Activated CD4-positive, alpha-beta memory T cell treated with anti-CD3 and anti-CD28 coated beads, Interleukin-2, amount 10 ng/mL, durations not matched to agents 7 days and 5 days (primary cell): ENCODE measurements around the gene UXT. TPM values are rescaled to one million over a fixed set of nuclear protein-coding genes. Genes with fewer than 3 reads are reported as not detected.

ENCODE experiments used
- CTCF ChIA-PET: fragments of 350-600 bp; sonication (Branson Sonifier 250); formaldehyde crosslinking; loops from one replicate; lab custom pipeline; 2021; ENCODE audit warnings: antibody characterized with exemption, inconsistent platforms; lab: Charles Lee
- POLR2A ChIA-PET: fragments of 350-600 bp; sonication (Branson Sonifier 250); formaldehyde crosslinking; loops from one replicate; lab custom pipeline; 2021; ENCODE audit warnings: antibody characterized with exemption; lab: Charles Lee
- DNase-seq: peaks from one replicate; pipeline ENCODE4 v3.0.0-alpha.2; 2020
- H3K27ac Mint-ChIP-seq: one replicate; pipeline ENCODE4 v1.8.0; 2021; ENCODE audit warnings: mild to moderate bottlenecking, mixed read lengths
- H3K27me3 Mint-ChIP-seq: one replicate; pipeline ENCODE4 v1.8.0; 2021; ENCODE audit warnings: mixed read lengths
- H3K36me3 Mint-ChIP-seq: one replicate; pipeline ENCODE4 v1.8.0; 2021; ENCODE audit warnings: low read depth, mixed read lengths
- H3K4me1 Mint-ChIP-seq: one replicate; pipeline ENCODE4 v1.8.0; 2021; ENCODE audit warnings: mixed read lengths
- H3K4me3 Mint-ChIP-seq: one replicate; pipeline ENCODE4 v1.8.0; 2021; ENCODE audit warnings: mild to moderate bottlenecking, mixed read lengths
- H3K9me3 Mint-ChIP-seq: one replicate; pipeline ENCODE4 v1.8.0; 2021; ENCODE audit warnings: mixed read lengths
- total RNA-seq, 2 experiments: library from RNA; stranded (reverse); gene quantifications; one replicate each; pipeline ENCODE4 v1.2.3, GENCODE V29; 2021

The UXT gene
- total RNA-seq, 2 experiments from 2014 or later, result 162 to 167 TPM

DNA sequence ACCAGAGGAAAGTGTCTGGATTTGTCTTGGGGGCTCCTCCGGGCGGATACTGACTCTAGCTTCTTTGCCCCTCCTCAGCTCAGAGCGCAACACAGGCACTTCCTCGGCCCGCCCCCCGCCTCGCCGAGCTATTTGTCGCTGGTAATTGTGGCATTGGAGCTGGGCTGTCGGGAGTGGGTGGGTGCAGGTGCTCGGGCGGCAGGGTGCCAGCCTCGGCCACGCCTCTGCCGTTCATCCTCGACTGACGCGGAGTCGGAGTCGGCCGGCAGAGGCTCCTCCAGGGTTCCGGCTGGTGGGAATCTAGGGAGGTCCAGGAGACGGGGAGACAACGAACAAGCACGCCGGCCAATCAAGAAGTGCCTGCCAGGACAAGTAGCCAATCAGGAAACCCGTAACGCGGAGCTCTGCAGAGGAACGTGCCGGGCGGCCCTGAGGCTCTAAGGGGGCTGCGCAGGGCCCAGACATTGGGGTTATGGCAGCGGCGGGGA lies 35.4 kb downstream of the UXT start:
- Mint-ChIP-seq H3K36me3 (peaks cover 4% of the 10 kb centered on the region), H3K4me1 (peaks cover 21% of the 10 kb centered on the region), H3K4me3 (peak overlapping the region; percentile 63), H3K9me3 (no peaks in the 10 kb centered on the region), H3K27me3 (peaks cover 29% of the 10 kb centered on the region), H3K27ac (no peak overlapping the region)
- ChIA-PET CTCF (no interaction called here), POLR2A (no interaction called here)
- DNase-seq, result peak; percentile 17

DNA sequence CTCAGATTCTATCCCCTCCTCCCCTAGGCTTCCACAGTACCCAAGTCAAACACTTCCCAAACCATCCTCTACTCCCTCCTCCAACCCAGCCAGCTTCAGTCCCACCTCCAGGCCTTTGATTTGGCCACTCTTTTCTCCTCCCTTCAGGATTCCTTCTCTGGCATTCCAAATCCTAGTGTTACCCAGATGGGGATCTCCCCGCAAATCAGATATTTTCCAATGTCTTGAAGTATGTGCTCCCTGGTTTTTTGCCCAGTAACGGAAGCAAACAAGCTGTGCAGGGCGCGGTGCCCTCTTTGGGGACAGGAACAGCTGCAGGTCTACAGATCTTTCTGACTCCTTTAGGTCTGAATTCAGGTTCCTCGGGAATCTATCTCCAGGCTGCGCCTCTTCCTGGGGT lies 37.1 kb downstream of the UXT start:
- no peak overlapping the region for H3K27ac Mint-ChIP-seq
- POLR2A ChIA-PET, result interaction anchor here (1.4 kb wide), 1 partner anchor 9 kb away, joined by 4 read pairs; no protein-coding TSS in a partner anchor
- CTCF ChIA-PET, result no interaction called here
- peaks cover 19% of the 10 kb centered on the region for H3K4me1 Mint-ChIP-seq
- H3K4me3 Mint-ChIP-seq, result no peak overlapping the region
- peaks cover 40% of the 10 kb centered on the region for H3K27me3 Mint-ChIP-seq
- DNase-seq, result no peak
- H3K36me3 Mint-ChIP-seq, result peaks cover 4% of the 10 kb centered on the region
- H3K9me3 Mint-ChIP-seq, result no peaks in the 10 kb centered on the region

DNA sequence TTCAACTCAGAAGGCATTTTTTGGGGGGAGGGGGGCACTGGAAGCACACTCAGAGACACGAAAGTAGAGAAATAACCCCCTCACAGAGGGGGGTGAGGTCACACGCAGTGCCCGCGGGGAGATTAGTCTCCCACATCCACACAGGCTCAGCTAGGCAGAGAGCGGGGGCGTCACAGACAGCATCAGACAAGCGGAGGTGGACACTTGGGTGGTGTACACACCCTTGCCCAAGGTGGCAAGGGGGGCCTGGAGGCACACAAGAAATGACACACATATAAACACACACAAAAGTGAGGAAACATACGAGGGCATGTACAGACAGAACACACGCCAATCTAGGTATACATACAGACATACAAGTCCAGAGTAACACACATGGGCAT lies 38.7 kb downstream of the UXT start:
- peaks cover 4% of the 10 kb centered on the region for H3K36me3 Mint-ChIP-seq
- H3K27me3 Mint-ChIP-seq, result peaks cover 46% of the 10 kb centered on the region
- POLR2A ChIA-PET, result no interaction called here
- H3K4me3 Mint-ChIP-seq, result no peak overlapping the region
- no peaks in the 10 kb centered on the region for H3K9me3 Mint-ChIP-seq
- H3K27ac Mint-ChIP-seq, result no peak overlapping the region
- no peak for DNase-seq
- CTCF ChIA-PET, result no interaction called here
- H3K4me1 Mint-ChIP-seq, result peaks cover 19% of the 10 kb centered on the region

DNA sequence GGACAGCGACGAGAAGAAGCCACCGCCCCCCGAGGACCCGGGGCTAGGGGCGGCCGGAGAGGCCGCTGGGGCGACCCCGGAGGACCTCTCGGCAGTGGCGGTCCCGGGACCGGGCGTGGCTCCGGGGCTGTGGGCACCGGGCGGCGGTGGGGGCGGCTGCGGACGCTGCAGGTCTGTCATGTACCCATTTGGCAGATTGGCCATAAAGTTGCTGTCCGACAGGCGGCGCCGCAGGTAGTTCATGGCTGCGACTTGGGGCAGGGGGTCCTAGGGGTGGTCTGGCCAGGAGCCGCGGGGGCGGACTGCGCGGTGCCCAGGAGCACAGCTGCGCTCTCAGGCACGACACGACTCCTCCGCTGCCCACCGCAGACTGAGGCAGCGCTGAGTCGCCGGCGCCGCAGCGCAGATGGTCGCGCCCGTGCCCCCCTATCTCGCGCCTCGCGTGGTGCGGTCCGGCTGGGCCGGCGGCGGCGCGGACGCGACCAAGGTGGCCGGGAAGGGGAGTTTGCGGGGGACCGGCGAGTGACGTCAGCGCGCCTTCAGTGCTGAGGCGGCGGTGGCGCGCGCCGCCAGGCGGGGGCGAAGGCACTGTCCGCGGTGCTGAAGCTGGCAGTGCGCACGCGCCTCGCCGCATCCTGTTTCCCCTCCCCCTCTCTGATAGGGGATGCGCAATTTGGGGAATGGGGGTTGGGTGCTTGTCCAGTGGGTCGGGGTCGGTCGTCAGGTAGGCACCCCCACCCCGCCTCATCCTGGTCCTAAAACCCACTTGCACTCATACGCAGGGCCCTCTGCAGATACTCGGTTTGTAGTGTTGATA lies 39.3 kb downstream of the UXT start, which contains the start of gene SYN1:
Gene SYN1, minus strand, starts transcription at position 372 of the 817 bp plus-strand sequence. Its CDS starts 129 bp downstream, at position 243.
- no peak within 1 kb of the TSS for H3K27ac Mint-ChIP-seq
- peaks cover under 1% of the 10 kb centered on the region for H3K36me3 Mint-ChIP-seq
- H3K27me3 Mint-ChIP-seq, result peaks cover 46% of the 10 kb centered on the region
- CTCF ChIA-PET, result no interaction called here
- H3K4me1 Mint-ChIP-seq, result peaks cover 19% of the 10 kb centered on the region
- H3K9me3 Mint-ChIP-seq, result no peaks in the 10 kb centered on the region
- H3K4me3 Mint-ChIP-seq, result peak within 1 kb of the TSS; percentile 67
- POLR2A ChIA-PET, result no interaction called here
- peak; percentile 82 for DNase-seq

DNA sequence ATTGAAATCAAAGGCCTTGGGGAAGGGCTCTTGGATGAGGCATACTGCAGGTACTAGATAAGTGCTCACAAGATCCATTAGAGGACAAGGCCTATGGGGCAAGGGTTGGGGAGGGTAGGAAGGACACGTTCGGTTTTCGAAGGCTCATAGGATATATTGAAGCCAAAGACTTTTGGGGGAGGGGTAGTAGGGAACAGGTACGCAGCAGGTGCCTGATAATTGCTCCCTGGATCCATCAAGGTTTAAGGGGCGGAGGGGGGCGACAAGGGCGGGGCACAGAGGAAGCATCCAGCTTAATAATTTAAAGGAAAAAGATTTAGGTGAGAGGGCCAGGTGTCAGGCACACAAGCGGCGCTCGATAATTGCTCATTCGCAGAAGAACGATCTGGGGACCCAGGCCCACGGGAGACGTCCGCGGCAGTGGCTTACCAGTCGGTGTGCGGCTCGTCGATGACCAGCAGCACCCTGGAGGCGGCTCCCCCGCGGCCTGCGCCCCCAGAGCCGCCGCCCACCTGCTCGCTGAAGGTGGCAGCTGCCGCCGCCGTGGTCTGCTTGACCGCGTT lies 40.0 kb downstream of the UXT start:
- POLR2A ChIA-PET, result no interaction called here
- DNase-seq, result no peak
- Mint-ChIP-seq H3K4me3 (peak overlapping the region; percentile 67), H3K27ac (no peak overlapping the region), H3K27me3 (peaks cover 43% of the 10 kb centered on the region), H3K36me3 (no peaks in the 10 kb centered on the region), H3K4me1 (peaks cover 16% of the 10 kb centered on the region), H3K9me3 (no peaks in the 10 kb centered on the region)
- CTCF ChIA-PET, result interaction anchor here (0.6 kb wide), 1 partner anchor 28 kb away, joined by 3 read pairs; no protein-coding TSS in a partner anchor

DNA sequence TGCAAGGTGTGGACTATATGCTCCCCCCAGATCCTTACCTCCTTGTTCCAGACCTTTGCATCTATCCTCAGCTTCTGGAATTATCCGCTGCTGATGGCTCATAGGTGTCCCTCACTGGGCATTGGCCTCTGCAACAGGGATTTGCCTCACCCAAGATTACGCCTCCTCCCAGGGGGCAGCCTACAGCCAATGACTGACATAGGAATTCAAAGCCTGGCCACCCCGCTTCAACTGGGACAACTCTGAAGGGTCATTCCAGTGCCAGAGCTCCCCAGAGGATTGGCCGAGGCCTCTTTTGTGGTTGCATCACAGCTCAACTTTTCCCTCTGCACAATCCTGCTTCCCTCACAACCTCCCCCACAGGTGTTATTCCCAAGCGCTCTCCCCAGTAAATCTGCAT lies 44.4 kb downstream of the UXT start:
- ChIA-PET POLR2A (interaction anchor here (1.1 to 1.4 kb wide), 2 partner anchors 14 to 36 kb away, joined by 3 to 4 read pairs; partner anchors contain the start of gene ELK1), CTCF (no interaction called here)
- Mint-ChIP-seq H3K27me3 (peaks cover 22% of the 10 kb centered on the region), H3K9me3 (no peaks in the 10 kb centered on the region), H3K4me1 (peaks cover 4% of the 10 kb centered on the region), H3K4me3 (no peak overlapping the region), H3K36me3 (no peaks in the 10 kb centered on the region), H3K27ac (no peak overlapping the region)
- no peak for DNase-seq

DNA sequence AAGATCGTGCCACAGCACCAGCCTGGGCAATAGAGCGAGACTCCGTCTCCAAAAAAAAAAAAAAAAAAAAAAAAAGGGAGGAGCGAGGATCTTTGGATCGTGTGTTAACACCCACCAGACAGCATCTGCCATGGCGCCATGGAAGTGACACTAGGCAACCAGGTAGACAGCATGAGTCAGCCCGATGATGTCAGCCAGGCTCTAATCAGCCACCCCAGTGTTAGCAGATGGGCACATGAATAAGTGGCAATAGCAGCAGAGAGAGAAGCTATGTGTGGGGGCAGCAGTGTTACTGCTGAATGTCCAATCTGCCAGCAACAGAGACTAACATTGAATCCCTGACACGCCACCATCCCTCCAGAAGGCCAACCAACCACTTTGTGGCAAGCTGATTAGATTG lies 45.9 kb downstream of the UXT start:
- H3K4me3 Mint-ChIP-seq, result no peak overlapping the region
- peaks cover 13% of the 10 kb centered on the region for H3K27me3 Mint-ChIP-seq
- DNase-seq, result no peak
- H3K9me3 Mint-ChIP-seq, result no peaks in the 10 kb centered on the region
- CTCF ChIA-PET, result no interaction called here
- POLR2A ChIA-PET, result interaction anchor here (1.4 kb wide), 1 partner anchor 38 kb away, joined by 3 read pairs; the partner anchor contains the start of gene ELK1
- no peak overlapping the region for H3K27ac Mint-ChIP-seq
- H3K4me1 Mint-ChIP-seq, result no peaks in the 10 kb centered on the region
- no peaks in the 10 kb centered on the region for H3K36me3 Mint-ChIP-seq

DNA sequence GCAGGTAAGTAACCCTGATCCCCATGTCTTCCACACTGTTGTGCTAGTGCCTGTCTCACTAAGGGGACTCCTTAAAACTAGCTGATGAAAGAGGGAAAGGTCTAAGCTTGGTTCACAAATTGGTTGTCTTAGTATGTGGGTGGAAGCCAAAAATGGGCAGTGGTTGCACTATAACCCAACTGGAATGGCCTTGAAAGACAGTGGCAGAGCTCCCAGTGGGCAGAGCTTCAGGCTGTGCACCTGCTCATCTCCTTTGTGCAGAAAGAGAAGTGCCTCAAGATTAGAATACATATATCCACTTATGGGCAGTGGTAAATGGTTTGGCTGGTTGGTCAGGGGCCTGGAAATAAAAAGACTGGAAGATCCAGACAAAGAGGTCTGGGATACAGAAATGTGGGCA lies 46.6 kb downstream of the UXT start:
- H3K36me3 Mint-ChIP-seq, result no peaks in the 10 kb centered on the region

DNA sequence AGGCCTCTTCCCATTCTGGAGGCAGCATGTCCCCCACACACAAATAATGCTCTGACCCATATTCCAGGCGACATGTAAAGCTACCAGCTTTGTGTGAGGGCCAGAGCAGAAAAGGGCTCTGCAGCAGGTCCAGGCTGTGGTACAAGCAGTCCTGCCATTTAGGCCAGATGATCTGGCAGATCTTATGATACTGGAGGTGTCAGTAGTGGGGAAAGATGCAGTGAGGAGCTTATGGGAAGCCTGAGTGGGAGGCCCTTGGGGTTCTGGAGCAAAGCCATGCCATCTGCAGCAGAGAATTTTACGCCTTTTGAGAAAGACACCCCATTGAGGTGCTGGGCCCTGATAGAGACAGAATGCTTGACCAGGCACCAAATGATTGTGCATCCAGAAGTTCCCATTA lies 47.1 kb downstream of the UXT start:
- no peaks in the 10 kb centered on the region for H3K9me3 Mint-ChIP-seq
- CTCF ChIA-PET, result no interaction called here

More for the DNA sequence above, 46.6 kb downstream of the UXT start:
- H3K4me3 Mint-ChIP-seq, result no peak overlapping the region
- H3K9me3 Mint-ChIP-seq, result no peaks in the 10 kb centered on the region
- POLR2A ChIA-PET, result no interaction called here
- no peak overlapping the region for H3K27ac Mint-ChIP-seq
- DNase-seq, result no peak
- CTCF ChIA-PET, result no interaction called here
- H3K4me1 Mint-ChIP-seq, result no peaks in the 10 kb centered on the region
- peaks cover 6% of the 10 kb centered on the region for H3K27me3 Mint-ChIP-seq

DNA sequence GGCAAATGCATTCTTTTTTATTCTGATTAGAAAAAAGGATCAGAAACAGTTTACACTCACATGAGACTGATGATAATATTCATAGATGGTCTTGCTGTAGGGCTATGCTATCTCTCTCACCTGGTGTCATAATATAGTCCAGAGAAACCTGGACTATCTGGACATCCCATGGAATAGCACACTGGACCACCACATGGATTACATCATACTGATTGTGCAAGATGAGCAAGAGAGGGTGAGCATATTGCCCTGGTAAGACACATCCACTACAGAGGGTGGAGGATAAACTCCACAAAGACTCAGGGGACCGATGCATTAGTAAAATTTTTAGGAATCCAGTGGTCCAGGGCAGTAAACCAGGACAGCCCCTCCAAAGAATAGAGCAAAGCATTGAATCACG lies 47.5 kb downstream of the UXT start:
- Mint-ChIP-seq H3K27ac (no peak overlapping the region), H3K27me3 (peaks cover 4% of the 10 kb centered on the region), H3K4me3 (no peak overlapping the region), H3K9me3 (no peaks in the 10 kb centered on the region), H3K36me3 (no peaks in the 10 kb centered on the region), H3K4me1 (no peaks in the 10 kb centered on the region)
- DNase-seq, result no peak
- ChIA-PET CTCF (no interaction called here), POLR2A (no interaction called here)

More for the DNA sequence above, 47.1 kb downstream of the UXT start:
- H3K27me3 Mint-ChIP-seq, result peaks cover 6% of the 10 kb centered on the region
- H3K4me1 Mint-ChIP-seq, result no peaks in the 10 kb centered on the region
- DNase-seq, result no peak
- no peak overlapping the region for H3K4me3 Mint-ChIP-seq
- POLR2A ChIA-PET, result no interaction called here
- no peak overlapping the region for H3K27ac Mint-ChIP-seq
- H3K36me3 Mint-ChIP-seq, result no peaks in the 10 kb centered on the region

DNA sequence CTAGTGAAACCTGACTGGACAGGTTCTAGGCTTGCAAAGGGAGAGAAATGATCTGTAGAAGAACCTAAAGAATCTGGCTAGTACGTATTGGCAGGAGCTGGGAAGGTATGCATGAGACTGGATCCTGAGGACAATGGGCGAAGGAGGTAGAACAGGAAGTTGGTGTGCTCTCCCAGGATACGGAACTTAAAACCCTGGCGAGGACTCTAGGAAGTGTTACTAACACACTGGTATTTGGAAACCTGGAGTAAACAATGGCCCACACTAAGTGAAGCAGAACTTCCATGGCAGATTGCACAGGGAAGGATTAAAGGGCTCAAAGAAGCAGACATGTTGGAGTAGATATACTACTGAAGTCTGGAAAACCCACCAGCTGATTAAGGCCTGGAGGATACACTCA lies 48.5 kb downstream of the UXT start:
- ChIA-PET POLR2A (no interaction called here), CTCF (no interaction called here)
- no peaks in the 10 kb centered on the region for H3K36me3 Mint-ChIP-seq
- H3K9me3 Mint-ChIP-seq, result no peaks in the 10 kb centered on the region
- H3K27ac Mint-ChIP-seq, result no peak overlapping the region
- peaks cover 2% of the 10 kb centered on the region for H3K27me3 Mint-ChIP-seq
- DNase-seq, result no peak
- no peak overlapping the region for H3K4me3 Mint-ChIP-seq
- no peaks in the 10 kb centered on the region for H3K4me1 Mint-ChIP-seq

DNA sequence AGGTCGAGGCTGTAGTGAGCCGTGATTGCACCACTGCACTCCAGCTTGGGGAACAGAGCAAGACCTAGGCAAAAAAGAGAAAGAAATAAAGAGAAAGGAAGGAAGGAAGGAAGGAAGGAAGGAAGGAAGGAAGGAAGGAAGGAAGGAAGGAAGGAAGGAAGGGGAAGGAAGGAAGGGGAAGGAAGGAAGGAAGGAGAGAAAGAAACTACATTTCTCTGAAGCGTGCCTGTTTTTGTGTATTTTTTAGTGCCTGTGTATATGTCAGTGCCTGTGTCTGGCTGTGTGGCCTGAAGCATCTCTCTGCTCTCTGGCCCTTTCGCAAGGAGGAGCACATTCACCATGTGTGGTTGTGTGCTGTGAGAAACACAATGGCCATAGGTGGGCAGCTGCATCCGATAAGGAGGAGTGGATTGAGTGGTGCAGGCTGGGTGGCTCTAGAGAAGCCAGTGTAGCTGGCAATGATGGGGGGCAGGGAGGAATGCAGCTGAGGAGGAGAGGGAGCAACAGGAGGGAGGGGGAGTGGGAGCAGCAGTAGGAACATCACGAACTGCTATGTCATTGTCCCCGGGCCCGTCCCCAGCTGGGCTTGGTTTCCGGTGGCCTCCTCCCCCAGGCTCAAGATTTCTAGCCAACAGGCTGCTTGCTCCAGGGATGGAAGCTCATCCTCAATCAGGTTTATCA lies 50.7 kb downstream of the UXT start:
- ChIA-PET CTCF (no interaction called here), POLR2A (no interaction called here)

DNA sequence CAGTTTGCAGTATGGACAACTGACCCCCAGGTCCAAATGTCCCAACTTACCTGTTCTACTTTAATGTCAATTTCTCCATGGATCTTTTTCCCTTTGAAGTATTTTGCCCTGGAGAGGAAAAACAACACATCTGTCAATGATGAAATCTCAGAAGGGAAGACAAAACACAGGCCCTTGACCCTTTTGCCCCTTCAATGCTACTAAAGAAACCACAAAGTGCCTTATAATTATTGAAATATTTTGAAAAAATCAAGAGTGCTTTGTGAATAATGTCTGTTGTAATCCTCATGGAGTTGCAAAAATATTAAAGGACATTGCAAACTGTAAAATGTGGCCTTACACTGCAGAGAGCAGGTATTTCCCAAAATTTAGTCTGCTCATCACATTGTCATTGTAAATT lies 51.9 kb downstream of the UXT start:
- DNase-seq, result no peak
- Mint-ChIP-seq H3K36me3 (no peaks in the 10 kb centered on the region), H3K27me3 (peaks cover 4% of the 10 kb centered on the region), H3K27ac (no peak overlapping the region), H3K9me3 (no peaks in the 10 kb centered on the region), H3K4me1 (no peaks in the 10 kb centered on the region), H3K4me3 (no peak overlapping the region)
- CTCF ChIA-PET, result no interaction called here
- POLR2A ChIA-PET, result no interaction called here

More for the DNA sequence above, 50.7 kb downstream of the UXT start:
- H3K4me3 Mint-ChIP-seq, result no peak overlapping the region
- H3K36me3 Mint-ChIP-seq, result no peaks in the 10 kb centered on the region
- H3K9me3 Mint-ChIP-seq, result no peaks in the 10 kb centered on the region
- no peak overlapping the region for H3K27ac Mint-ChIP-seq
- no peaks in the 10 kb centered on the region for H3K4me1 Mint-ChIP-seq
- DNase-seq, result no peak
- H3K27me3 Mint-ChIP-seq, result peaks cover 4% of the 10 kb centered on the region
